Progenitor cell of endocrine pancreas (in vitro differentiated cells): ENCODE data around the gene SPANXN3. TPM values are rescaled to one million over a fixed set of nuclear protein-coding genes. Genes with fewer than 3 reads are reported as not detected.

Source experiments
- DNase-seq: peaks from one replicate; pipeline ENCODE4 v3.0.0; 2021; ENCODE audit warnings: low spot score; ENCODE audit not compliant: unreplicated experiment
- H3K27ac Mint-ChIP-seq: 2 replicates; pipeline ENCODE4 v1.8.0; 2021; ENCODE audit warnings: mild to moderate bottlenecking, moderate library complexity, mixed read lengths
- H3K27me3 Mint-ChIP-seq: 2 replicates; pipeline ENCODE4 v1.8.0; 2021; ENCODE audit warnings: mixed read lengths
- H3K36me3 Mint-ChIP-seq: 2 replicates; pipeline ENCODE4 v1.8.0; 2022; ENCODE audit warnings: mixed read lengths; ENCODE audit not compliant: insufficient read depth
- H3K4me1 Mint-ChIP-seq: 2 replicates; pipeline ENCODE4 v1.8.0; 2021; ENCODE audit warnings: low read depth, mixed read lengths
- H3K4me3 Mint-ChIP-seq: 2 replicates; pipeline ENCODE4 v1.8.0; 2021; ENCODE audit warnings: low read depth, mild to moderate bottlenecking, moderate library complexity, mixed read lengths
- H3K9me3 Mint-ChIP-seq: 2 replicates; pipeline ENCODE4 v1.8.0; 2021; ENCODE audit warnings: low read depth, mixed read lengths
- CTCF ChIP-seq: fragments of 200-600 bp; sonication (generic); IDR thresholded peaks from one replicate; pipeline ENCODE4 v1.5.0; 2021; ENCODE audit warnings: antibody characterized with exemption, mild to moderate bottlenecking; ENCODE audit not compliant: unreplicated experiment
- total RNA-seq: library from RNA; stranded (reverse); gene quantifications from 2 replicates; pipeline ENCODE4 v1.2.1, GENCODE V29; 2021

Gene SPANXN3
- total RNA-seq, 1 donor from 2014 or later = not detected

DNA sequence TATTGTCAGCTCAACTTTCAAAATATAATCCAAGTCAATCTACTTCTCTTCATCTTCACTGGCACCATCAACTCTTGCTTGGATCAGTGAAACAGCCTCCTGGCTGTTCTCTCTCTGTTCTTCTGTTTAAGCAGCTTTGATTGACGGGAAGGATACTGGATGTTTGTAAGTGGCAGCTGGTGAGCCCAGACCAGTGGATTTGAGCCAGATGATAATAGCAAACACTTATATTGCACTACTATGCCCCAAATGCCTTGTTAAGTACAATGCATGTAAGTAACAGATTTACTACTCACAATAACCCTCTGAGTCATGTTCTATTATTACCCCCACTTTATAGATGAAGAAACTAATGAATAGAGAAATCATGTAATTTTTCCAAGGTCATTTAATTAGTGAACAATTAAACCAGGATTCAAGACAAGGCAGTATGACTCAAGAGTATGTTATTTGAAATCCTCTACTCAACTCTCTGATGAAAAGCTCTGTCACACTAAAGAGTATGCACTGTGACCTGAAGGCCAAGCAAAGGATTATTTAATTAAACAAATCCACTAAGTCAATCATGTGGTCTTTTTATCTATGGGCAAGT, 44.8 kb downstream of the SPANXN3 start:
- peaks cover 26% of the 10 kb centered on the region for H3K9me3 Mint-ChIP-seq

GRCh38 chrX:143466130-143466529, 51.1 kb downstream of the SPANXN3 start:
- DNase-seq = no peak
- Mint-ChIP-seq H3K36me3 (peaks cover 2% of the 10 kb centered on the region), H3K9me3 (peaks cover 27% of the 10 kb centered on the region), H3K4me1 (no peaks in the 10 kb centered on the region), H3K27me3 (no peaks in the 10 kb centered on the region), H3K27ac (no peak overlapping the region), H3K4me3 (no peak overlapping the region)
- no peak for TF ChIP-seq CTCF

More for the DNA sequence above, 44.8 kb downstream of the SPANXN3 start:
- H3K36me3 Mint-ChIP-seq = peaks cover 2% of the 10 kb centered on the region
- H3K4me3 Mint-ChIP-seq = no peak overlapping the region
- H3K27ac Mint-ChIP-seq = no peak overlapping the region
- DNase-seq = no peak
- TF ChIP-seq CTCF = no peak
- H3K27me3 Mint-ChIP-seq = no peaks in the 10 kb centered on the region
- no peaks in the 10 kb centered on the region for H3K4me1 Mint-ChIP-seq

- Mint-ChIP-seq H3K4me1 (no peaks in the 10 kb centered on the region), H3K27ac (no peak overlapping the region), H3K36me3 (no peaks in the 10 kb centered on the region), H3K9me3 (peaks cover 28% of the 10 kb centered on the region), H3K27me3 (no peaks in the 10 kb centered on the region), H3K4me3 (no peak overlapping the region)
- TF ChIP-seq CTCF = no peak
- no peak for DNase-seq
Measured at GRCh38 chrX:143462696-143463095, 54.6 kb downstream of the SPANXN3 start.

GRCh38 chrX:143461606-143462005, 55.7 kb downstream of the SPANXN3 start:
- Mint-ChIP-seq H3K27me3 (no peaks in the 10 kb centered on the region), H3K9me3 (peaks cover 34% of the 10 kb centered on the region), H3K4me3 (no peak overlapping the region), H3K4me1 (no peaks in the 10 kb centered on the region), H3K27ac (no peak overlapping the region), H3K36me3 (no peaks in the 10 kb centered on the region)
- no peak for DNase-seq
- no peak for TF ChIP-seq CTCF

Other genes with a start within 250 kb of the SPANXN3 start
- gene SLITRK4, start 118.6 kb upstream of the SPANXN3 start, total RNA-seq = 14.5 and 15.7 TPM in 2 replicates
- gene SPANXN2, start 203.3 kb upstream of the SPANXN3 start, total RNA-seq = not detected in 2 replicates